ENCODE measurements around the gene ATP2C2.

DNA sequence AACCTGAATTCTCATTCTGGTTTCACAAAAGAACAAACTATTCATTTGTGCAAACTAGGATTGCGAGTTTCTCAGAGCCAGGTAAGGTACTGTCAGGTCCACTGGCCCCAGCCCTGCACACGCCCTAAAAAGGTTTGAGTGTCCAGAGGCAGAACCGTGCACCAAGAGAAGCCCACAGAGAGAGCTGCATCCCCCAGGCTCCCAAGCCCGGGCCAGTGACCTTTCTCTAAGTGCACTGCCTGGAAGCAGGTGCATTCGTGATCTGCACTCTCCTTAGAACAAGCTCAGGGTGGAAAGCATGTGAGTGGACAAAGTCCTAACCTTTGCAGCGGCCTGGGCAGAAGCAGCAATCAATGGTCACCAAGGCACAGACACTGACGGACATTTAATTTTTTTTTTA lies 109.3 kb downstream of the ATP2C2 start:
- TF ChIP-seq, protein P1, sequence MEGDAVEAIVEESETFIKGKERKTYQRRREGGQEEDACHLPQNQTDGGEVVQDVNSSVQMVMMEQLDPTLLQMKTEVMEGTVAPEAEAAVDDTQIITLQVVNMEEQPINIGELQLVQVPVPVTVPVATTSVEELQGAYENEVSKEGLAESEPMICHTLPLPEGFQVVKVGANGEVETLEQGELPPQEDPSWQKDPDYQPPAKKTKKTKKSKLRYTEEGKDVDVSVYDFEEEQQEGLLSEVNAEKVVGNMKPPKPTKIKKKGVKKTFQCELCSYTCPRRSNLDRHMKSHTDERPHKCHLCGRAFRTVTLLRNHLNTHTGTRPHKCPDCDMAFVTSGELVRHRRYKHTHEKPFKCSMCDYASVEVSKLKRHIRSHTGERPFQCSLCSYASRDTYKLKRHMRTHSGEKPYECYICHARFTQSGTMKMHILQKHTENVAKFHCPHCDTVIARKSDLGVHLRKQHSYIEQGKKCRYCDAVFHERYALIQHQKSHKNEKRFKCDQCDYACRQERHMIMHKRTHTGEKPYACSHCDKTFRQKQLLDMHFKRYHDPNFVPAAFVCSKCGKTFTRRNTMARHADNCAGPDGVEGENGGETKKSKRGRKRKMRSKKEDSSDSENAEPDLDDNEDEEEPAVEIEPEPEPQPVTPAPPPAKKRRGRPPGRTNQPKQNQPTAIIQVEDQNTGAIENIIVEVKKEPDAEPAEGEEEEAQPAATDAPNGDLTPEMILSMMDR (IDR thresholded peaks at IDR 0.05): no peak
- no peak for TF ChIP-seq POLR2A (IDR thresholded peaks at IDR 0.05)
